ENCODE data around the gene SPDYE6. TPM values are rescaled to one million over a fixed set of nuclear protein-coding genes. Genes with fewer than 3 reads are reported as not detected.

Gene SPDYE6
- total and polyA plus RNA-seq, 2 experiments from 2014 or later, result not detected

DNA sequence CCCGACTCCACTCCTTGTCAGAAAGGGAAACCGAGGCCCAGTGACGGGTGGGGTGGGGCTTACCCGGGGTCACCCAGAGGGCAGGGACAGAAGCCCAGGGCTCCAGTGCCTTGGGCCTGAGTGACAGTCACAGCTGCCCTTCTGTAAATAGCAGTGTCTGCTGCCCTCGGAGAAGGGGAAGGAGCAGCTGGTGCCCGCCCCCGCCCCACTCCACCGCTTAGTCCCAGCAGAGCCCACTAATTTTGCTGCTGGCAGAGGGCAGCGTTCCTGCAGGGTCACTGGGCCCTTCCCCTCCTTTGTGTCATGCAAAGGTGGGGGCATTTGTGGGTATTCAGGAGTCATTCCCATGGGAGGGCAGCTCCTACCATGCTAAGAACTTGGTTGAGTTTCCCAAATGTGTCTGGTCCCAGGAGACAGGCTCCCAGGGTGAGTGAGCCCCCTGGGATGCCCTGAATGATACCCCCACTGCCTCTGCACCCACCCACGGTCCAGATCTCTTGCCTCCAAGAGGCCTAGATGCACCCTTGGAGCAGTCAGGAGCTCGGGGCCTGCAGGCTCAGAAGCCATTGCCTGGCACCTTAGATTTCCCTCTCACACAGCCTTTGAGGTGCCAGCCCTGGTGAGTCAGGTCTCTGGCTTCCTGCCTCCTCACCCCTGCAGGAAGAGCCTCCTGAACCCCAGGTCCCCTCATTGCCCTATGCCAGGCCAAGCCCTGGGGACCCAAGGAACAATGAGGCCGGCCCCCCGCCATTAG lies 52.4 kb downstream of the SPDYE6 start:
- Histone ChIP-seq H3K36me3 (ENCODE audit: insufficient read depth) (no peaks in the 10 kb centered on the region), H3K27ac (ENCODE audit: low read depth) (no peak overlapping the region), H3K4me1 (ENCODE audit: insufficient read depth) (peaks cover 11% of the 10 kb centered on the region; the same call in 1 of the 2 replicates), H3K9me2 (ENCODE audit: insufficient read depth) (no peaks in the 10 kb centered on the region), H3K27me3 (ENCODE audit: insufficient read depth) (peaks cover 5% of the 10 kb centered on the region; the same call in 1 of the 2 replicates), H2AFZ (no peak overlapping the region), H3K4me2 (no peak overlapping the region), H4K20me1 (replicated peaks; ENCODE audit: insufficient read depth) (peaks cover 11% of the 10 kb centered on the region), H3K79me2 (replicated peaks; ENCODE audit: insufficient read depth) (no peaks in the 10 kb centered on the region), H3K4me3 (no peak overlapping the region), H3F3A (replicated peaks; ENCODE audit: low read depth) (0 out of 2 replicates have a peak, but pooled peaks cover 5% of the 10 kb centered on the region)
- no peak for TF ChIP-seq STAT1 (IDR thresholded peaks at IDR 0.05; ENCODE audit: unreplicated experiment)
- TF ChIP-seq, protein P1, sequence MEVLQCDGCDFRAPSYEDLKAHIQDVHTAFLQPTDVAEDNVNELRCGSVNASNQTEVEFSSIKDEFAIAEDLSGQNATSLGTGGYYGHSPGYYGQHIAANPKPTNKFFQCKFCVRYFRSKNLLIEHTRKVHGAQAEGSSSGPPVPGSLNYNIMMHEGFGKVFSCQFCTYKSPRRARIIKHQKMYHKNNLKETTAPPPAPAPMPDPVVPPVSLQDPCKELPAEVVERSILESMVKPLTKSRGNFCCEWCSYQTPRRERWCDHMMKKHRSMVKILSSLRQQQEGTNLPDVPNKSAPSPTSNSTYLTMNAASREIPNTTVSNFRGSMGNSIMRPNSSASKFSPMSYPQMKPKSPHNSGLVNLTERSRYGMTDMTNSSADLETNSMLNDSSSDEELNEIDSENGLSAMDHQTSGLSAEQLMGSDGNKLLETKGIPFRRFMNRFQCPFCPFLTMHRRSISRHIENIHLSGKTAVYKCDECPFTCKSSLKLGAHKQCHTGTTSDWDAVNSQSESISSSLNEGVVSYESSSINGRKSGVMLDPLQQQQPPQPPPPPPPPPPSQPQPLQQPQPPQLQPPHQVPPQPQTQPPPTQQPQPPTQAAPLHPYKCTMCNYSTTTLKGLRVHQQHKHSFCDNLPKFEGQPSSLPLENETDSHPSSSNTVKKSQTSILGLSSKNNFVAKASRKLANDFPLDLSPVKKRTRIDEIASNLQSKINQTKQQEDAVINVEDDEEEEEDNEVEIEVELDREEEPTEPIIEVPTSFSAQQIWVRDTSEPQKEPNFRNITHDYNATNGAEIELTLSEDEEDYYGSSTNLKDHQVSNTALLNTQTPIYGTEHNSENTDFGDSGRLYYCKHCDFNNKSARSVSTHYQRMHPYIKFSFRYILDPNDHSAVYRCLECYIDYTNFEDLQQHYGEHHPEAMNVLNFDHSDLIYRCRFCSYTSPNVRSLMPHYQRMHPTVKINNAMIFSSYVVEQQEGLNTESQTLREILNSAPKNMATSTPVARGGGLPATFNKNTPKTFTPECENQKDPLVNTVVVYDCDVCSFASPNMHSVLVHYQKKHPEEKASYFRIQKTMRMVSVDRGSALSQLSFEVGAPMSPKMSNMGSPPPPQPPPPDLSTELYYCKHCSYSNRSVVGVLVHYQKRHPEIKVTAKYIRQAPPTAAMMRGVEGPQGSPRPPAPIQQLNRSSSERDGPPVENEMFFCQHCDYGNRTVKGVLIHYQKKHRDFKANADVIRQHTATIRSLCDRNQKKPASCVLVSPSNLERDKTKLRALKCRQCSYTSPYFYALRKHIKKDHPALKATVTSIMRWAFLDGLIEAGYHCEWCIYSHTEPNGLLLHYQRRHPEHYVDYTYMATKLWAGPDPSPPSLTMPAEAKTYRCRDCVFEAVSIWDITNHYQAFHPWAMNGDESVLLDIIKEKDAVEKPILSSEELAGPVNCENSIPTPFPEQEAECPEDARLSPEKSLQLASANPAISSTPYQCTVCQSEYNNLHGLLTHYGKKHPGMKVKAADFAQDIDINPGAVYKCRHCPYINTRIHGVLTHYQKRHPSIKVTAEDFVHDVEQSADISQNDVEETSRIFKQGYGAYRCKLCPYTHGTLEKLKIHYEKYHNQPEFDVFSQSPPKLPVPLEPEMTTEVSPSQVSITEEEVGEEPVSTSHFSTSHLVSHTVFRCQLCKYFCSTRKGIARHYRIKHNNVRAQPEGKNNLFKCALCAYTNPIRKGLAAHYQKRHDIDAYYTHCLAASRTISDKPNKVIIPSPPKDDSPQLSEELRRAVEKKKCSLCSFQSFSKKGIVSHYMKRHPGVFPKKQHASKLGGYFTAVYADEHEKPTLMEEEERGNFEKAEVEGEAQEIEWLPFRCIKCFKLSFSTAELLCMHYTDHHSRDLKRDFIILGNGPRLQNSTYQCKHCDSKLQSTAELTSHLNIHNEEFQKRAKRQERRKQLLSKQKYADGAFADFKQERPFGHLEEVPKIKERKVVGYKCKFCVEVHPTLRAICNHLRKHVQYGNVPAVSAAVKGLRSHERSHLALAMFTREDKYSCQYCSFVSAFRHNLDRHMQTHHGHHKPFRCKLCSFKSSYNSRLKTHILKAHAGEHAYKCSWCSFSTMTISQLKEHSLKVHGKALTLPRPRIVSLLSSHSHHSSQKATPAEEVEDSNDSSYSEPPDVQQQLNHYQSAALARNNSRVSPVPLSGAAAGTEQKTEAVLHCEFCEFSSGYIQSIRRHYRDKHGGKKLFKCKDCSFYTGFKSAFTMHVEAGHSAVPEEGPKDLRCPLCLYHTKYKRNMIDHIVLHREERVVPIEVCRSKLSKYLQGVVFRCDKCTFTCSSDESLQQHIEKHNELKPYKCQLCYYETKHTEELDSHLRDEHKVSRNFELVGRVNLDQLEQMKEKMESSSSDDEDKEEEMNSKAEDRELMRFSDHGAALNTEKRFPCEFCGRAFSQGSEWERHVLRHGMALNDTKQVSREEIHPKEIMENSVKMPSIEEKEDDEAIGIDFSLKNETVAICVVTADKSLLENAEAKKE (CRISPR knock-in tag; IDR thresholded peaks at IDR 0.05), result no peak
- TF ChIP-seq, protein P2, sequence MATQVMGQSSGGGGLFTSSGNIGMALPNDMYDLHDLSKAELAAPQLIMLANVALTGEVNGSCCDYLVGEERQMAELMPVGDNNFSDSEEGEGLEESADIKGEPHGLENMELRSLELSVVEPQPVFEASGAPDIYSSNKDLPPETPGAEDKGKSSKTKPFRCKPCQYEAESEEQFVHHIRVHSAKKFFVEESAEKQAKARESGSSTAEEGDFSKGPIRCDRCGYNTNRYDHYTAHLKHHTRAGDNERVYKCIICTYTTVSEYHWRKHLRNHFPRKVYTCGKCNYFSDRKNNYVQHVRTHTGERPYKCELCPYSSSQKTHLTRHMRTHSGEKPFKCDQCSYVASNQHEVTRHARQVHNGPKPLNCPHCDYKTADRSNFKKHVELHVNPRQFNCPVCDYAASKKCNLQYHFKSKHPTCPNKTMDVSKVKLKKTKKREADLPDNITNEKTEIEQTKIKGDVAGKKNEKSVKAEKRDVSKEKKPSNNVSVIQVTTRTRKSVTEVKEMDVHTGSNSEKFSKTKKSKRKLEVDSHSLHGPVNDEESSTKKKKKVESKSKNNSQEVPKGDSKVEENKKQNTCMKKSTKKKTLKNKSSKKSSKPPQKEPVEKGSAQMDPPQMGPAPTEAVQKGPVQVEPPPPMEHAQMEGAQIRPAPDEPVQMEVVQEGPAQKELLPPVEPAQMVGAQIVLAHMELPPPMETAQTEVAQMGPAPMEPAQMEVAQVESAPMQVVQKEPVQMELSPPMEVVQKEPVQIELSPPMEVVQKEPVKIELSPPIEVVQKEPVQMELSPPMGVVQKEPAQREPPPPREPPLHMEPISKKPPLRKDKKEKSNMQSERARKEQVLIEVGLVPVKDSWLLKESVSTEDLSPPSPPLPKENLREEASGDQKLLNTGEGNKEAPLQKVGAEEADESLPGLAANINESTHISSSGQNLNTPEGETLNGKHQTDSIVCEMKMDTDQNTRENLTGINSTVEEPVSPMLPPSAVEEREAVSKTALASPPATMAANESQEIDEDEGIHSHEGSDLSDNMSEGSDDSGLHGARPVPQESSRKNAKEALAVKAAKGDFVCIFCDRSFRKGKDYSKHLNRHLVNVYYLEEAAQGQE (IDR thresholded peaks at IDR 0.05; ENCODE audit: unreplicated experiment), result no peak
- no peak for TF ChIP-seq NANOG (IDR thresholded peaks at IDR 0.05; ENCODE audit: borderline replicate concordance)
- TF ChIP-seq ZNF331 (CRISPR knock-in tag; IDR thresholded peaks at IDR 0.05; ENCODE audit: low read depth), result no peak
- TF ChIP-seq, protein P3, sequence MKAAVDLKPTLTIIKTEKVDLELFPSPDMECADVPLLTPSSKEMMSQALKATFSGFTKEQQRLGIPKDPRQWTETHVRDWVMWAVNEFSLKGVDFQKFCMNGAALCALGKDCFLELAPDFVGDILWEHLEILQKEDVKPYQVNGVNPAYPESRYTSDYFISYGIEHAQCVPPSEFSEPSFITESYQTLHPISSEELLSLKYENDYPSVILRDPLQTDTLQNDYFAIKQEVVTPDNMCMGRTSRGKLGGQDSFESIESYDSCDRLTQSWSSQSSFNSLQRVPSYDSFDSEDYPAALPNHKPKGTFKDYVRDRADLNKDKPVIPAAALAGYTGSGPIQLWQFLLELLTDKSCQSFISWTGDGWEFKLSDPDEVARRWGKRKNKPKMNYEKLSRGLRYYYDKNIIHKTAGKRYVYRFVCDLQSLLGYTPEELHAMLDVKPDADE (IDR thresholded peaks at IDR 0.05), result no peak
- TF ChIP-seq CREB1 (CRISPR knock-in tag; IDR thresholded peaks at IDR 0.05; ENCODE audit: low read depth), result no peak
- TF ChIP-seq ZNF114 (CRISPR knock-in tag; IDR thresholded peaks at IDR 0.05), result no peak
- TF ChIP-seq JUNB (IDR thresholded peaks at IDR 0.05; ENCODE audit: unreplicated experiment), result no peak
- no peak for TF ChIP-seq EZH2 (IDR thresholded peaks at IDR 0.05; ENCODE audit: low read depth, unreplicated experiment)
- TF ChIP-seq, protein P4, sequence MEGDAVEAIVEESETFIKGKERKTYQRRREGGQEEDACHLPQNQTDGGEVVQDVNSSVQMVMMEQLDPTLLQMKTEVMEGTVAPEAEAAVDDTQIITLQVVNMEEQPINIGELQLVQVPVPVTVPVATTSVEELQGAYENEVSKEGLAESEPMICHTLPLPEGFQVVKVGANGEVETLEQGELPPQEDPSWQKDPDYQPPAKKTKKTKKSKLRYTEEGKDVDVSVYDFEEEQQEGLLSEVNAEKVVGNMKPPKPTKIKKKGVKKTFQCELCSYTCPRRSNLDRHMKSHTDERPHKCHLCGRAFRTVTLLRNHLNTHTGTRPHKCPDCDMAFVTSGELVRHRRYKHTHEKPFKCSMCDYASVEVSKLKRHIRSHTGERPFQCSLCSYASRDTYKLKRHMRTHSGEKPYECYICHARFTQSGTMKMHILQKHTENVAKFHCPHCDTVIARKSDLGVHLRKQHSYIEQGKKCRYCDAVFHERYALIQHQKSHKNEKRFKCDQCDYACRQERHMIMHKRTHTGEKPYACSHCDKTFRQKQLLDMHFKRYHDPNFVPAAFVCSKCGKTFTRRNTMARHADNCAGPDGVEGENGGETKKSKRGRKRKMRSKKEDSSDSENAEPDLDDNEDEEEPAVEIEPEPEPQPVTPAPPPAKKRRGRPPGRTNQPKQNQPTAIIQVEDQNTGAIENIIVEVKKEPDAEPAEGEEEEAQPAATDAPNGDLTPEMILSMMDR (conservative IDR thresholded peaks at IDR 0.05; ENCODE audit: low read depth in 2 of 2), result no peak
- TF ChIP-seq POLR2AphosphoS5 (IDR thresholded peaks at IDR 0.05; ENCODE audit: low read depth), result no peak
- no peak for TF ChIP-seq EZH2phosphoT487 (IDR thresholded peaks at IDR 0.05; ENCODE audit: unreplicated experiment)
- no peak overlapping the region for H3K4me3 Mint-ChIP-seq
- no peaks in the 10 kb centered on the region for H3K36me3 Mint-ChIP-seq (ENCODE audit: low read depth)
- H3K9me3 Mint-ChIP-seq, result no peaks in the 10 kb centered on the region
- H3K4me1 Mint-ChIP-seq, result peaks cover 10% of the 10 kb centered on the region
- DNase-seq (ENCODE audit: low spot score) (no peak), ATAC-seq (no peak)
- peaks cover 14% of the 10 kb centered on the region for H3K27me3 Mint-ChIP-seq (ENCODE audit: insufficient read depth, low read depth, poor library complexity)
- H3K27ac Mint-ChIP-seq, result no peak overlapping the region

All from GM23338 (cell line).